Stomach (tissue), 9 donors: Measurements from ENCODE around the gene LEKR1. TPM values are rescaled to one million over a fixed set of nuclear protein-coding genes. Genes with fewer than 3 reads are reported as not detected.
"Not testable (repeated sequence)": the region's sequence is repeated elsewhere in the genome, so short reads cannot be mapped to it uniquely, and the experiment has no call there.

Source experiments
- DNase-seq, 2 donors: peaks; one replicate each; pipeline versions ENCODE4 v3.0.0 to v3.0.0-alpha.2; 2013 to 2019
- H3K27ac ChIP-seq, 5 donors: fragments of 200-600 bp in 4 of 5; sonication (generic) in 4 of 5; one replicate each; pipeline ENCODE4 v1.5.1; 2013 to 2019; ENCODE audit warnings: mild to moderate bottlenecking in 1 of 5, moderate library complexity in 1 of 5
- H3K27me3 ChIP-seq, 3 donors: fragments of 200-600 bp; sonication (generic); one replicate each; pipeline ENCODE4 v1.5.1; 2017 to 2019; ENCODE audit warnings: mixed run types in 1 of 3
- H3K36me3 ChIP-seq, 4 donors: fragments of 200-600 bp; sonication (generic); 1 replicate in 3 of 4; 2 replicates in 1 of 4; pipeline ENCODE4 v1.5.1; 2016 to 2019
- H3K4me1 ChIP-seq, 4 donors: fragments of 200-600 bp; sonication (generic); one replicate each; pipeline ENCODE4 v1.5.1; 2016 to 2019
- H3K4me3 ChIP-seq, 4 donors: fragments of 200-600 bp; sonication (generic) in 3 of 4; one replicate each; pipeline ENCODE4 v1.5.1; 2016 to 2019; ENCODE audit warnings: mild to moderate bottlenecking in 1 of 4
- H3K9me3 ChIP-seq, 4 donors: fragments of 200-600 bp; sonication (generic); one replicate each; pipeline ENCODE4 v1.5.1; 2016 to 2019
- CTCF ChIP-seq, 7 experiments: fragments of 450-650 bp in 4 of 7; fragments of 200-600 bp in 3 of 7; sonication (generic) in 3 of 7; IDR thresholded peaks; one replicate each; pipeline ENCODE4 v1.5.1; 2016 to 2019; ENCODE audit warnings: antibody characterized with exemption in 7 of 7, control low read depth in 2 of 7, mild to moderate bottlenecking in 1 of 7
- EP300 ChIP-seq: sonication (generic); formaldehyde crosslinking; IDR thresholded peaks from one replicate; pipeline ENCODE4 v1.6.1; 2017; ENCODE audit warnings: antibody characterized with exemption
- POLR2A ChIP-seq, 4 donors: fragments of 450-650 bp; IDR thresholded peaks; one replicate each; pipeline ENCODE4 v1.6.1; 2016; ENCODE audit warnings: antibody characterized with exemption in 4 of 4, control low read depth in 2 of 4, mild to moderate bottlenecking in 1 of 4, moderate library complexity in 1 of 4
- POLR2AphosphoS5 ChIP-seq, 3 donors: sonication (generic); formaldehyde crosslinking; IDR thresholded peaks; one replicate each; pipeline ENCODE4 v1.6.1; 2016; ENCODE audit warnings: antibody characterized with exemption in 3 of 3
- WGBS, 5 donors: extraction: QIAGEN DNeasy Blood & Tissue Kit in 3 of 5; methylation state at CpG; one replicate each; pipeline versions ENCODE4 v1.1.5 to v1.1.7; 2013 to 2018; 5-methylcytosine and 5-hydroxymethylcytosine counted together
- intact Hi-C: fragments of 100-400 bp; cut with DNase I; formaldehyde crosslinking; loops from one replicate; pipeline ENCODE4 v1.15.1; 2023; ENCODE audit warnings: low total_unique reads
- polyA plus RNA-seq, 3 donors: library from polyadenylated mRNA; stranded (reverse); fragments of 200-250 nt; gene quantifications; one replicate each; pipeline ENCODE4 v1.2.3, GENCODE V29; 2013
- total RNA-seq, 5 donors: library from RNA; depleted of rRNA; stranded (reverse); fragments of >200 nt; gene quantifications; one replicate each; pipeline versions ENCODE4 v1.1.0 to v1.2.3, GENCODE V29; 2014 to 2016
- donor health status: healthy with polysubstance abuse.
- donor health status: Bipolar disorder and iron deficiency.
- donor health status: healthy.

Gene LEKR1
- total and polyA plus RNA-seq, 8 donors = 0.31 to 2.6 (median 0.44) TPM; not detected in 3

- no peaks in the 10 kb centered on the region for H3K27me3 ChIP-seq
- no peak overlapping the region for H3K27ac ChIP-seq
- TF ChIP-seq CTCF (IDR thresholded peaks at IDR 0.05) = no peak
- TF ChIP-seq POLR2A (IDR thresholded peaks at IDR 0.05) = no peak
- no peak for TF ChIP-seq EP300
- no peak for TF ChIP-seq POLR2AphosphoS5 (IDR thresholded peaks at IDR 0.05)
- intact Hi-C loops = no loop called here
- no peak for DNase-seq
- H3K9me3 ChIP-seq = no peaks in the 10 kb centered on the region
- no peaks in the 10 kb centered on the region for H3K36me3 ChIP-seq
- no peak overlapping the region for H3K4me3 ChIP-seq
- 72 to 82% (median 77%) methylated on average over 3 of the region's 3 CpGs for WGBS, 5 donors
- H3K4me1 ChIP-seq = peaks cover 10 to 33% (median 19%) of the 10 kb centered on the region in 4 donors
Observed at GRCh38 chr3:156818890-156819289, 7.3 kb upstream of the LEKR1 start.

GRCh38 chr3:156819842-156820691 is 6.1 kb upstream of the LEKR1 start:
- Histone ChIP-seq H3K27me3 (no peaks in the 10 kb centered on the region), H3K4me3 (no peak overlapping the region), H3K9me3 (no peaks in the 10 kb centered on the region), H3K36me3 (no peaks in the 10 kb centered on the region), H3K27ac (peak overlapping the region in 2 of 5 donors; percentile 7 to 42), H3K4me1 (peaks cover 11 to 33% (median 19%) of the 10 kb centered on the region in 4 donors)
- TF ChIP-seq CTCF (IDR thresholded peaks at IDR 0.05) (no peak), EP300 (no peak), POLR2A (IDR thresholded peaks at IDR 0.05) (no peak), POLR2AphosphoS5 (IDR thresholded peaks at IDR 0.05) (no peak)
- WGBS, 5 donors = 28 to 47% (median 38%) methylated on average over 6 of the region's 6 CpGs
- no peak for DNase-seq
- intact Hi-C loops = no loop called here

GRCh38 chr3:156820692-156821080 is 5.5 kb upstream of the LEKR1 start:
- Histone ChIP-seq H3K27ac (no peak overlapping the region), H3K36me3 (no peaks in the 10 kb centered on the region), H3K4me1 (peaks cover 11 to 31% (median 21%) of the 10 kb centered on the region in 4 donors), H3K9me3 (no peaks in the 10 kb centered on the region), H3K4me3 (no peak overlapping the region), H3K27me3 (no peaks in the 10 kb centered on the region)
- DNase-seq = no peak
- TF ChIP-seq POLR2A (IDR thresholded peaks at IDR 0.05) (no peak), EP300 (no peak), POLR2AphosphoS5 (IDR thresholded peaks at IDR 0.05) (no peak), CTCF (IDR thresholded peaks at IDR 0.05) (no peak)
- intact Hi-C loops = no loop called here

GRCh38 chr3:156822626-156823260 is 3.4 kb upstream of the LEKR1 start:
- H3K9me3 ChIP-seq, H3K27ac ChIP-seq, H3K27me3 ChIP-seq, intact Hi-C loops, H3K4me3 ChIP-seq, H3K36me3 ChIP-seq, DNase-seq: not testable (repeated sequence)
- peaks cover 6 to 26% (median 15%) of the 10 kb centered on the region in 4 donors for H3K4me1 ChIP-seq
- 96 to 98% (median 97%) methylated on average over 23 to 32 of the region's 32 CpGs for WGBS, 5 donors

- H3K27me3 ChIP-seq = no peaks in the 10 kb centered on the region
- DNase-seq = no peak
- intact Hi-C loops = no loop called here
- H3K4me3 ChIP-seq = peak overlapping the region; percentile 53 to 81 (median 69)
- H3K27ac ChIP-seq = peak overlapping the region; percentile 90 to 98 (median 97)
- H3K36me3 ChIP-seq = no peaks in the 10 kb centered on the region
- peaks cover 0 to 17% (median 8%) of the 10 kb centered on the region in 4 donors for H3K4me1 ChIP-seq
- 3 to 4% (median 3%) methylated on average over 8 of the region's 8 CpGs for WGBS, 5 donors
- TF ChIP-seq POLR2AphosphoS5 (IDR thresholded peaks at IDR 0.05) (no peak), EP300 (no peak), POLR2A (IDR thresholded peaks at IDR 0.05) (no peak), CTCF (IDR thresholded peaks at IDR 0.05) (no peak)
- no peaks in the 10 kb centered on the region for H3K9me3 ChIP-seq
Observed at GRCh38 chr3:156825795-156826143, 384 bp upstream of the LEKR1 start.
